Sigmoid colon (tissue), 7 donors: ENCODE results near the gene ZC2HC1B. TPM values are rescaled to one million over a fixed set of nuclear protein-coding genes. Genes with fewer than 3 reads are reported as not detected.

ENCODE experiments used
- DNase-seq: peaks from one replicate; pipeline ENCODE4 v3.0.0-alpha.2; 2019
- H3K27ac ChIP-seq, 4 donors: fragments of 200-600 bp; sonication (generic); one replicate each; pipeline ENCODE4 v1.5.1; 2016 to 2019; ENCODE audit warnings: mild to moderate bottlenecking in 1 of 4
- H3K27me3 ChIP-seq, 3 donors: fragments of 200-600 bp; sonication (generic); one replicate each; pipeline ENCODE4 v1.5.1; 2019; ENCODE audit warnings: mild to moderate bottlenecking in 1 of 3
- H3K36me3 ChIP-seq, 4 donors: fragments of 200-600 bp; sonication (generic); one replicate each; pipeline ENCODE4 v1.5.1; 2016 to 2019
- H3K4me1 ChIP-seq, 4 donors: fragments of 200-600 bp; sonication (generic); one replicate each; pipeline ENCODE4 v1.5.1; 2017 to 2019
- H3K4me3 ChIP-seq, 4 donors: fragments of 200-600 bp; sonication (generic); one replicate each; pipeline ENCODE4 v1.5.1; 2017 to 2019; ENCODE audit warnings: mild to moderate bottlenecking in 2 of 4, moderate library complexity in 1 of 4
- H3K9me3 ChIP-seq, 4 donors: fragments of 200-600 bp in 3 of 4; sonication (generic) in 3 of 4; one replicate each; pipeline versions ENCODE4 v1.5.1 to v1.6.1; 2013 to 2019
- EP300 ChIP-seq, 4 donors: sonication (generic); formaldehyde crosslinking; IDR thresholded peaks; one replicate each; pipeline ENCODE4 v1.6.1; 2017; ENCODE audit warnings: antibody characterized with exemption in 4 of 4
- POLR2A ChIP-seq, 2 donors: fragments of 450-650 bp; IDR thresholded peaks; one replicate each; pipeline ENCODE4 v1.6.1; 2016; ENCODE audit warnings: antibody characterized with exemption in 2 of 2, mild to moderate bottlenecking in 2 of 2, moderate library complexity in 2 of 2
- POLR2AphosphoS5 ChIP-seq, 4 donors: sonication (generic); formaldehyde crosslinking; IDR thresholded peaks; one replicate each; pipeline ENCODE4 v1.6.1; 2017; ENCODE audit warnings: antibody characterized with exemption in 4 of 4
- WGBS, 2 donors: extraction: QIAGEN DNeasy Blood & Tissue Kit; methylation state at CpG; one replicate each; pipeline ENCODE4 v1.1.7; 2013; 5-methylcytosine and 5-hydroxymethylcytosine counted together
- intact Hi-C: fragments of 100-400 bp; cut with DNase I; formaldehyde crosslinking; loops from one replicate; pipeline ENCODE4 v1.15.1; 2023
- polyA plus RNA-seq, 3 donors: library from polyadenylated mRNA; stranded (reverse); fragments of 200-250 nt; gene quantifications; one replicate each; pipeline ENCODE4 v1.2.3, GENCODE V29; 2013
- total RNA-seq, 4 donors: library from RNA; depleted of rRNA; stranded (reverse); fragments of >200 nt; gene quantifications; one replicate each; pipeline ENCODE4 v1.1.0, GENCODE V29; 2016
- TF ChIP-seq, protein P1 (sequence below), 4 experiments: fragments of 450-650 bp in 3 of 4; fragments of 200-600 bp in 1 of 4; IDR thresholded peaks; one replicate each; pipeline ENCODE4 v1.5.1; 2016 to 2019; ENCODE audit warnings: antibody characterized with exemption in 4 of 4, mild to moderate bottlenecking in 3 of 4, moderate library complexity in 2 of 4
- donor health status: healthy with polysubstance abuse.
- donor health status: Bipolar disorder and iron deficiency.
- donor health status: healthy.

ZC2HC1B gene
- total and polyA plus RNA-seq, 7 donors: not detected

DNA sequence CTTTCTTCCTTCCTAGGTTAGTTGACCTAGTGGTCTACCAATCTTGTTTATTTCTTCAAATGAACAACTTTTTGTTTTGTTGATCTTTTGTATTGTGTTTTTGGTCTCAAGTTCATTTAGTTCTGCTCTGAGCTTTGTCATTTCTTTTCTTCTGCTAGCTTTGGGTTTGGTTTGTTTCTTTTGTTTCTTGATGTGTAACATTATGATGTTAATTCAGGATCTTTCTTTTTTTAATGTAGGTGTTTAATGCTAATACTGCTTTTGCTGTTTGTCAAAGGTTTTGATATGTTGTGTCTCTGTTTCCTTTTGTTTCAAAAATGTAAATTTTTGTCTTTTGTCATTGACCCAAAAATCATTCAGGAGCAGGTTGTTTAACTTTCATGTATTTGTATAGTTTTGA, 65.7 kb downstream of the ZC2HC1B start:
- TF ChIP-seq EP300 (IDR thresholded peaks at IDR 0.05): no peak
- no peak for TF ChIP-seq POLR2AphosphoS5 (IDR thresholded peaks at IDR 0.05)
- no peak for TF ChIP-seq POLR2A (IDR thresholded peaks at IDR 0.05)
- TF ChIP-seq, protein P1, sequence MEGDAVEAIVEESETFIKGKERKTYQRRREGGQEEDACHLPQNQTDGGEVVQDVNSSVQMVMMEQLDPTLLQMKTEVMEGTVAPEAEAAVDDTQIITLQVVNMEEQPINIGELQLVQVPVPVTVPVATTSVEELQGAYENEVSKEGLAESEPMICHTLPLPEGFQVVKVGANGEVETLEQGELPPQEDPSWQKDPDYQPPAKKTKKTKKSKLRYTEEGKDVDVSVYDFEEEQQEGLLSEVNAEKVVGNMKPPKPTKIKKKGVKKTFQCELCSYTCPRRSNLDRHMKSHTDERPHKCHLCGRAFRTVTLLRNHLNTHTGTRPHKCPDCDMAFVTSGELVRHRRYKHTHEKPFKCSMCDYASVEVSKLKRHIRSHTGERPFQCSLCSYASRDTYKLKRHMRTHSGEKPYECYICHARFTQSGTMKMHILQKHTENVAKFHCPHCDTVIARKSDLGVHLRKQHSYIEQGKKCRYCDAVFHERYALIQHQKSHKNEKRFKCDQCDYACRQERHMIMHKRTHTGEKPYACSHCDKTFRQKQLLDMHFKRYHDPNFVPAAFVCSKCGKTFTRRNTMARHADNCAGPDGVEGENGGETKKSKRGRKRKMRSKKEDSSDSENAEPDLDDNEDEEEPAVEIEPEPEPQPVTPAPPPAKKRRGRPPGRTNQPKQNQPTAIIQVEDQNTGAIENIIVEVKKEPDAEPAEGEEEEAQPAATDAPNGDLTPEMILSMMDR (IDR thresholded peaks at IDR 0.05): no peak
- H3K4me1 ChIP-seq: no peaks in the 10 kb centered on the region
- peaks cover 0 to 5% (median under 1%) of the 10 kb centered on the region in 4 donors for H3K9me3 ChIP-seq
- H3K36me3 ChIP-seq: no peaks in the 10 kb centered on the region
- H3K27me3 ChIP-seq: no peaks in the 10 kb centered on the region
- intact Hi-C loops: no loop called here
- DNase-seq: no peak
- no peak overlapping the region for H3K4me3 ChIP-seq
- no peak overlapping the region for H3K27ac ChIP-seq

DNA sequence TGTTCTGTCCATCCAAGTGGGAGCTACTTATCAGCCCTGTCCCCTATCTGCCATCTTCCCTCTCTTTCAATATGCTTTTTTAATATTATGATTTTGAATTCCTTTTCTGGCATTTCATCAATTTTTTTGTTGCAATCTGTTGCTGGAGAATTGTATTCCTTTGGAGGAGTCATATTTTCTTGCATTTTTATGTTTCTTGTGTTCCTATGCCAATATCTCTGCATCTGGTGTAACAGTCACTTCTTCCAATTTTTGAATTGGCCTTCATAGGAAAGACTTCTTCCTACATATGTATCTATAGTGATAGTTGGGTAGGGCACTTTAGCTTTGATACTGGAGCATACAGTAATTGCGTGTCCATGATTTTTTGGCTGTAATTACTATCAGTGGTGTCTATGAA, 70.1 kb downstream of the ZC2HC1B start:
- peaks cover 0 to 5% (median under 1%) of the 10 kb centered on the region in 4 donors for H3K9me3 ChIP-seq
- no peak overlapping the region for H3K4me3 ChIP-seq
- no peak for DNase-seq
- WGBS, 2 donors: 96 to 97% methylated on average over 1 of the region's 1 CpG
- H3K27ac ChIP-seq: no peak overlapping the region
- TF ChIP-seq EP300 (IDR thresholded peaks at IDR 0.05): no peak
- no peak for TF ChIP-seq POLR2A (IDR thresholded peaks at IDR 0.05)
- no peak for TF ChIP-seq POLR2AphosphoS5 (IDR thresholded peaks at IDR 0.05)
- TF ChIP-seq, protein P1 (IDR thresholded peaks at IDR 0.05): no peak
- H3K4me1 ChIP-seq: no peaks in the 10 kb centered on the region
- H3K27me3 ChIP-seq: no peaks in the 10 kb centered on the region
- intact Hi-C loops: no loop called here
- no peaks in the 10 kb centered on the region for H3K36me3 ChIP-seq

DNA sequence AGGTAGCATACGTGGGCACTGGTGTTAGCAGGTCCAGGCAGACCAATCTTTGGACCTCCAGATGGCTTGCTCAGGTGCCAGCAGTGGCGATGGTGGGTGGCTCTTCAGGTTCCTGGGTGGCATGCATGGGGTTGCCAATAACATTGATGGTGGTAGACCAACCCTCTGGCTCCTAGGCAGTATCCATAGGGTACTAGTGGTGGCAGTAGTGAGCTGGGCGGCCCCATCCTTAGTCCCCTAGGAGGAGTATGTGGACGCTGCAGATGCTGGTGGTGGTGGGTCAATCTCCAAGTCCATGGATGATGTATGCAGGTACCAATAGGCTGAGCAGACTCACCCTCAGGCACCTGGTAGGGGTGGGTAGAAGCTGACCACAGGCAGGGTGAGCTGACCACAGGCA, 70.6 kb downstream of the ZC2HC1B start:
- no peak overlapping the region for H3K4me3 ChIP-seq
- H3K9me3 ChIP-seq: peaks cover 0 to 5% (median under 1%) of the 10 kb centered on the region in 4 donors
- no peaks in the 10 kb centered on the region for H3K27me3 ChIP-seq
- DNase-seq: no peak
- intact Hi-C loops: no loop called here
- no peaks in the 10 kb centered on the region for H3K4me1 ChIP-seq
- TF ChIP-seq POLR2AphosphoS5 (IDR thresholded peaks at IDR 0.05) (no peak), POLR2A (IDR thresholded peaks at IDR 0.05) (no peak), EP300 (IDR thresholded peaks at IDR 0.05) (no peak)
- TF ChIP-seq, protein P1 (IDR thresholded peaks at IDR 0.05): no peak
- 83 to 95% methylated on average over 4 of the region's 4 CpGs for WGBS, 2 donors
- H3K27ac ChIP-seq: no peak overlapping the region
- H3K36me3 ChIP-seq: no peaks in the 10 kb centered on the region

DNA sequence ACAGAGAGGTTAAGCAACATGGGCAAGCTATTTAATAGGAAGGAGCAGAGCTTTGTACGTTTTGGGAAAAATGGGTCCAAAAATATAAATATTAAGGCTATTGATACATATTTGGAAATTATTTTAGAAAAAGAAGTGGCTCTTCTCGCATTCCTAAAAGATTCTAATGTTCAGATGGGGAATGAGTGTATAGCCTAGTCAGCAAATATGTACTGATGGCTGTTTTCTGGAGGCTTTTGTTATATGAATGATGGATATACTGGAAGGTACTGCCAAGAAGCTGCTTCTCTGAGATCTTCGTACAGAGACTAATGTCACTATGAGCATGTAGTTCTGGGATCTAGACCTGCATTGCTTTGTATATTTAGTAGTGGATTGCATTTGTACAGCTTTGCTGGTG, 72.1 kb downstream of the ZC2HC1B start:
- Histone ChIP-seq H3K4me1 (no peaks in the 10 kb centered on the region), H3K9me3 (peaks cover 0 to 5% (median under 1%) of the 10 kb centered on the region in 4 donors), H3K27me3 (no peaks in the 10 kb centered on the region), H3K4me3 (no peak overlapping the region), H3K27ac (no peak overlapping the region), H3K36me3 (no peaks in the 10 kb centered on the region)
- DNase-seq: no peak
- WGBS, 2 donors: 89 to 92% methylated on average over 3 of the region's 3 CpGs
- TF ChIP-seq POLR2A (IDR thresholded peaks at IDR 0.05) (no peak), POLR2AphosphoS5 (IDR thresholded peaks at IDR 0.05) (no peak), EP300 (IDR thresholded peaks at IDR 0.05) (no peak)
- TF ChIP-seq, protein P1 (IDR thresholded peaks at IDR 0.05): no peak
- intact Hi-C loops: no loop called here
